CD4-positive, alpha-beta memory T cell (primary cell): ENCODE measurements around the gene ZNF765. TPM values are rescaled to one million over a fixed set of nuclear protein-coding genes. Genes with fewer than 3 reads are reported as not detected.
A peak's percentile ranks its signal among the peaks of the same experiment; 100 is the strongest.
"Not testable (repeated sequence)": the region's sequence is repeated elsewhere in the genome, so short reads cannot be mapped to it uniquely, and the experiment has no call there.

Experiments used
- CTCF ChIA-PET: fragments of 350-600 bp; sonication (Branson Sonifier 250); formaldehyde crosslinking; loops from one replicate; lab custom pipeline; 2021; ENCODE audit warnings: inconsistent platforms; ENCODE audit not compliant: partially characterized antibody; lab: Charles Lee
- POLR2A ChIA-PET: fragments of 350-600 bp; sonication (Branson Sonifier 250); formaldehyde crosslinking; loops from one replicate; lab custom pipeline; 2021; ENCODE audit not compliant: partially characterized antibody; lab: Charles Lee
- DNase-seq, 5 donors: peaks; one replicate each; pipeline versions ENCODE4 v3.0.0 to v3.0.0-alpha.2; 2020 to 2022; ENCODE audit warnings: mixed read lengths in 1 of 5
- H3K27ac ChIP-seq: one replicate; pipeline ENCODE4 v1.7.0; 2013; ENCODE audit warnings: low read depth, low read length
- H3K27me3 ChIP-seq: 2 replicates; pipeline ENCODE4 v1.7.0; 2013; ENCODE audit warnings: mild to moderate bottlenecking, low read length, moderate library complexity; ENCODE audit not compliant: insufficient read depth
- H3K36me3 ChIP-seq: 2 replicates; pipeline ENCODE4 v1.7.0; 2013; ENCODE audit warnings: mild to moderate bottlenecking, low read length, moderate library complexity; ENCODE audit not compliant: insufficient read depth
- H3K4me1 ChIP-seq: 2 replicates; pipeline ENCODE4 v1.7.0; 2013; ENCODE audit warnings: mild to moderate bottlenecking, low read length, moderate library complexity; ENCODE audit not compliant: insufficient read depth
- H3K4me3 ChIP-seq, 2 donors: one replicate each; pipeline ENCODE4 v1.7.0; 2013; ENCODE audit warnings: low read length in 2 of 2, mild to moderate bottlenecking in 1 of 2
- H3K9me3 ChIP-seq, 2 donors: one replicate each; pipeline ENCODE4 v1.7.0; 2013; ENCODE audit warnings: low read length in 2 of 2, control low read depth in 1 of 2; ENCODE audit not compliant: control insufficient read depth in 1 of 2
- H3K27ac Mint-ChIP-seq, 7 donors: one replicate each; pipeline ENCODE4 v1.8.0; 2020 to 2021; ENCODE audit warnings: mixed read lengths in 7 of 7, mild to moderate bottlenecking in 6 of 7, inconsistent platforms in 3 of 7, moderate library complexity in 3 of 7
- H3K27me3 Mint-ChIP-seq, 2 donors: one replicate each; pipeline ENCODE4 v1.8.0; 2020 to 2021; ENCODE audit warnings: mixed read lengths in 2 of 2
- H3K36me3 Mint-ChIP-seq, 2 donors: one replicate each; pipeline ENCODE4 v1.8.0; 2020 to 2021; ENCODE audit warnings: mixed read lengths in 2 of 2, inconsistent platforms in 1 of 2, mild to moderate bottlenecking in 1 of 2
- H3K4me1 Mint-ChIP-seq, 4 donors: one replicate each; pipeline ENCODE4 v1.8.0; 2020 to 2021; ENCODE audit warnings: mixed read lengths in 4 of 4, mild to moderate bottlenecking in 1 of 4
- H3K4me3 Mint-ChIP-seq, 8 donors: one replicate each; pipeline ENCODE4 v1.8.0; 2020 to 2021; ENCODE audit warnings: mixed read lengths in 8 of 8, mild to moderate bottlenecking in 7 of 8, moderate library complexity in 6 of 8, inconsistent platforms in 3 of 8
- H3K9me3 Mint-ChIP-seq, 8 donors: one replicate each; pipeline ENCODE4 v1.8.0; 2020 to 2021; ENCODE audit warnings: mixed read lengths in 8 of 8, mild to moderate bottlenecking in 5 of 8, inconsistent platforms in 3 of 8, moderate library complexity in 1 of 8
- intact Hi-C: fragments of 100-400 bp; cut with micrococcal nuclease; formaldehyde crosslinking; loops from one replicate; pipeline ENCODE4 v1.15.1; 2023
- polyA plus RNA-seq, 2 donors: library from polyadenylated mRNA; unstranded; fragments of 300-500 nt; fragmentation: Illumina TruSeq; gene quantifications; one replicate each; pipeline ENCODE4 v1.2.3, GENCODE V29; 2021
- total RNA-seq, 2 experiments: library from RNA; stranded (reverse); gene quantifications; one replicate each; pipeline ENCODE4 v1.2.3, GENCODE V29; 2021

ZNF765 gene
- total and polyA plus RNA-seq, 4 experiments from 2014 or later, result 7.2 to 21.6 (median 15.4) TPM

- intact Hi-C loops, result loop anchor here (10.0 kb wide), 1 partner anchor 195 kb away; the partner anchor contains the start of gene ZNF665
- Histone ChIP-seq H3K9me3 (peaks cover 0 to 7% of the 10 kb centered on the region in 2 donors), H3K4me1 (peaks cover 5% of the 10 kb centered on the region), H3K27me3 (no peaks in the 10 kb centered on the region), H3K36me3 (no peaks in the 10 kb centered on the region), H3K4me3 (no peak overlapping the region), H3K27ac (no peak overlapping the region)
- Mint-ChIP-seq H3K9me3 (peaks cover 5 to 73% (median 55%) of the 10 kb centered on the region in 8 donors), H3K27ac (no peak overlapping the region), H3K4me1 (peaks cover 5 to 14% (median 5%) of the 10 kb centered on the region in 4 donors), H3K36me3 (peaks cover 27 to 32% of the 10 kb centered on the region in 2 donors), H3K4me3 (no peak overlapping the region), H3K27me3 (no peaks in the 10 kb centered on the region)
- CTCF ChIA-PET, result no interaction called here
- POLR2A ChIA-PET, result no interaction called here
- DNase-seq, result no peak
These were observed 5.0 kb upstream of the ZNF765 start for GRCh38 chr19:53389978-53390377.

DNA sequence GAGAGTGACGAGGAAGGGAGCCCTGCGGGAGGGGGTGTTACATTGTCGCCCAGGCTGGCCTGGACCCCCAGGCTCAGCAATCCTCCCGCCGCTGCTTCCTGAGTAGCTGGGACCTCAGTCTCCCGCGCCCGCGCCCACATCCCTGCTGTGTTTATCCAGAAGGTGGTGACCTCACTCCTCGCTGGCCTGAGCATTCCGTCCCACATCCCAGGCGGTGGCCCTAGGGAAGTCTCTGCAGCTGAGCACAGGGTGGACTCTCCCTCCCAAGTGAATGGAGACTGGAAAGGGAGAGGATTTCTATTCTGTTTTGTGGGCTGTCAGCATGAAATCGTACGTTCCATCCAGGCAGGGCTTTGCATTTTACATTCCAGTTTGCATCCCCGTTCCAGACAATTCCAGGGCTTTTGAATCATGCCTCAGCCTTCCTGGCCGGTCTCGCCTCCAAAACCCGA, 401 bp upstream of the ZNF765 start:
- ChIA-PET CTCF (no interaction called here), POLR2A (interaction anchor here (0.6 to 1.9 kb wide), 5 partner anchors 62 to 1025 kb away, joined by 3 to 9 read pairs (median 3); partner anchors contain the start of genes PRPF31, TFPT, ZNF347 and ZNF845)

DNA sequence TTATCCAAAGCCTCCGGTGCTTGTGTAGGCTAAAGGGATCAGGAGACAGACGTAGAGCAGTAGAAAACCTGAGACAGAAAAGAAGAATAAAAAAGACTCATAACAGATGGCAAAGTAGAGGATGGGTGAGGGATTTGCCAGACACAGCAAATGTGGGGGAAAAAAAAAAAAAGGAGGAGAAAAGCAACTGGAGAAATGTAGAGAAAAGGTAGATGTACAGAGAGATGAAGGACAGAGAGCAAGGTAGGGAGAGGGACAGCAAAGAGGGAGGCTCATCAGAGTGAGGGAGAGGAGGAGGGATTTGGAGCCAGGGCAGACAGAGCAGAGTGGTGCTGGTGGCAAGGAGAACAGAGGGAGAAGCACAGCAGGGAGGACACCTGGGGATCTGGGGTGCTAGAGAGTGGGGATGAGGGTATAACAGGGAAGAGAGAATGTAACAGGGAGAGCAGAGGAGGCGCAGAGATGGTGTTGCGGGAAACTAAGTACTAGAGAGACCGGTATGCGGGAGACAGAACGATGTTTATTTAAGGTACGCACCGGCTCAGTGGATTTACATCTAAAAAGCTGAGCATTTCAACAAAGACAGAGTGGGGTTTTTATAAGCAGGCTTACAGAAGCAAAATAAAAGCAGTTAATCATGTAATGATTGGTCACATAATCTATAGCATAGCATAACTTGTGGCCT, 1.0 kb downstream of the ZNF765 start:
- peaks cover 17% of the 10 kb centered on the region for H3K36me3 ChIP-seq
- not testable (repeated sequence) for H3K9me3 ChIP-seq, DNase-seq, H3K27me3 Mint-ChIP-seq, H3K27me3 ChIP-seq
- peak overlapping the region; percentile 92 to 99 (median 98) for H3K4me3 Mint-ChIP-seq
- H3K9me3 Mint-ChIP-seq, result peaks cover 0 to 25% (median 8%) of the 10 kb centered on the region in 8 donors
- H3K4me1 Mint-ChIP-seq, result peaks cover 21 to 41% (median 30%) of the 10 kb centered on the region in 4 donors
- intact Hi-C loops, result loop anchor here (1.0 to 10.0 kb wide), 5 partner anchors 31 to 201 kb away; partner anchors contain the start of genes ZNF525, ZNF665, ZNF761 and ZNF813
- H3K27ac Mint-ChIP-seq, result peak overlapping the region; percentile 91 to 98 (median 96)
- ChIA-PET POLR2A (interaction anchor here (1.9 kb wide), 2 partner anchors 63 to 125 kb away, joined by 7 to 9 read pairs; partner anchors contain the start of gene ZNF845), CTCF (interaction anchor here (0.6 kb wide), 1 partner anchor 403 kb away, joined by 3 read pairs; no protein-coding TSS in a partner anchor)
- peaks cover 20% of the 10 kb centered on the region for H3K4me1 ChIP-seq
- peak overlapping the region; percentile 75 for H3K27ac ChIP-seq
- H3K36me3 Mint-ChIP-seq, result peaks cover 26 to 35% of the 10 kb centered on the region in 2 donors
- peak overlapping the region; percentile 69 to 70 for H3K4me3 ChIP-seq

More for the DNA sequence above, 401 bp upstream of the ZNF765 start:
- Histone ChIP-seq H3K4me1 (peaks cover 20% of the 10 kb centered on the region), H3K36me3 (peaks cover 6% of the 10 kb centered on the region), H3K4me3 (peak overlapping the region; percentile 47 to 70), H3K9me3 (no peaks in the 10 kb centered on the region), H3K27ac (peak overlapping the region; percentile 75), H3K27me3 (no peaks in the 10 kb centered on the region)
- Mint-ChIP-seq H3K27me3 (no peaks in the 10 kb centered on the region), H3K4me1 (peaks cover 16 to 41% (median 26%) of the 10 kb centered on the region in 4 donors), H3K9me3 (peaks cover 2 to 29% (median 16%) of the 10 kb centered on the region in 8 donors), H3K27ac (peak overlapping the region; percentile 91 to 98 (median 96)), H3K36me3 (peaks cover 14 to 29% of the 10 kb centered on the region in 2 donors), H3K4me3 (peak overlapping the region; percentile 92 to 99 (median 98))
- DNase-seq, result no peak
- intact Hi-C loops, result loop anchor here (2.0 to 10.0 kb wide), 2 partner anchors 62 to 200 kb away; partner anchors contain the start of genes ZNF665 and ZNF845

GRCh38 chr19:53396525-53396868, 1.5 kb downstream of the ZNF765 start:
- no peak overlapping the region for H3K27ac ChIP-seq
- intact Hi-C loops, result loop anchor here (10.0 kb wide), 1 partner anchor 202 kb away; the partner anchor contains the start of gene ZNF665
- no peaks in the 10 kb centered on the region for H3K27me3 ChIP-seq
- CTCF ChIA-PET, result no interaction called here
- peaks cover 20% of the 10 kb centered on the region for H3K4me1 ChIP-seq
- no peaks in the 10 kb centered on the region for H3K9me3 ChIP-seq
- H3K4me1 Mint-ChIP-seq, result peaks cover 21 to 41% (median 30%) of the 10 kb centered on the region in 4 donors
- H3K36me3 ChIP-seq, result peaks cover 18% of the 10 kb centered on the region
- DNase-seq, result no peak
- H3K36me3 Mint-ChIP-seq, result peaks cover 31 to 38% of the 10 kb centered on the region in 2 donors
- H3K27me3 Mint-ChIP-seq, result no peaks in the 10 kb centered on the region
- POLR2A ChIA-PET, result no interaction called here
- H3K4me3 ChIP-seq, result no peak overlapping the region
- peak overlapping the region; percentile 92 to 99 (median 98) for H3K4me3 Mint-ChIP-seq
- H3K9me3 Mint-ChIP-seq, result peaks cover 0 to 24% (median 10%) of the 10 kb centered on the region in 8 donors
- peak overlapping the region in 2 of 7 donors; percentile 94 to 96 for H3K27ac Mint-ChIP-seq

DNA sequence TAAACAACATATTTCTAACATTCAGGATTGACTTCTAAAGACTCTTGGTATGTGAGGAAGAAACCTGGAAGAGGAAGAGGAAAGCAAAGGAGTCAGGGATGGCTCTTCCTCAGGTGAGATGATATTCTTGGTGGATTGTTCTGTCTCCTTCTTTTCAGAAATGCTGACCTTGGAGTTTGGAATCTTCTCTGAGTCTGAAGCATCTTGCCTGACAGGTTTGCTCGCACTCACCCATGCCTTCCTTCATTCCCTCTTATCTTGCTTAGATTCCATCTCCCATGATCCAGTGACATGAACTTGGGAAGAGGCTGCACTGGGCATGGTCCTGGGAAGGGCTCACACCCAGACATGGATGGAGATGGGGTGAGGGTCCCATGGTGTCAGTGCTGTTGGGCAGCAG, 3.0 kb downstream of the ZNF765 start:
- Histone ChIP-seq H3K36me3 (peaks cover 26% of the 10 kb centered on the region), H3K4me1 (peaks cover 20% of the 10 kb centered on the region)
- H3K27me3 Mint-ChIP-seq, H3K9me3 ChIP-seq, H3K27ac ChIP-seq, CTCF ChIA-PET, DNase-seq, POLR2A ChIA-PET, H3K27ac Mint-ChIP-seq, H3K27me3 ChIP-seq, H3K4me3 ChIP-seq: not testable (repeated sequence)
- Mint-ChIP-seq H3K4me1 (peaks cover 21 to 41% (median 30%) of the 10 kb centered on the region in 4 donors), H3K9me3 (peaks cover 0 to 31% (median 20%) of the 10 kb centered on the region in 8 donors), H3K36me3 (peaks cover 45 to 48% of the 10 kb centered on the region in 2 donors), H3K4me3 (peak overlapping the region in 4 of 8 donors; percentile 1 to 36 (median 20))
- intact Hi-C loops, result loop anchor here (10.0 kb wide), 1 partner anchor 203 kb away; the partner anchor contains the start of gene ZNF665

GRCh38 chr19:53409505-53410204, 14.7 kb downstream of the ZNF765 start:
- no peaks in the 10 kb centered on the region for H3K4me1 Mint-ChIP-seq
- H3K9me3 ChIP-seq, result peaks cover 14 to 69% of the 10 kb centered on the region in 2 donors
- peak overlapping the region in 1 of 8 donors; percentile 7 for H3K4me3 Mint-ChIP-seq
- peaks cover 31% of the 10 kb centered on the region for H3K36me3 ChIP-seq
- H3K9me3 Mint-ChIP-seq, result peaks cover 0 to 98% (median 87%) of the 10 kb centered on the region in 8 donors
- DNase-seq, result no peak
- no peaks in the 10 kb centered on the region for H3K4me1 ChIP-seq
- ChIA-PET POLR2A (no interaction called here), CTCF (no interaction called here)
- H3K27ac ChIP-seq, result no peak overlapping the region
- H3K4me3 ChIP-seq, result peak overlapping the region in 1 of 2 donors; percentile 13
- H3K27me3 ChIP-seq, result no peaks in the 10 kb centered on the region
- H3K36me3 Mint-ChIP-seq, result peaks cover 67 to 73% of the 10 kb centered on the region in 2 donors
- no peak overlapping the region for H3K27ac Mint-ChIP-seq
- H3K27me3 Mint-ChIP-seq, result no peaks in the 10 kb centered on the region
- intact Hi-C loops, result no loop called here
